HepG2 (cell line): ENCODE data around the gene CCDC33.

ENCODE experiments used
- BHLHE40 ChIP-seq: IDR thresholded peaks from 2 replicates; pipeline ENCODE4 v1.6.1; 2011; ENCODE audit warnings: low read length, improper control_type of control experiment
- CHD2 ChIP-seq: IDR thresholded peaks from 2 replicates; pipeline ENCODE4 v1.6.1; 2011; ENCODE audit warnings: low read depth, low read length, improper control_type of control experiment
- IKZF4 ChIP-seq: sonication (generic); formaldehyde crosslinking; IDR thresholded peaks from 2 replicates; pipeline ENCODE4 v1.5.1; 2020; ENCODE audit warnings: borderline replicate concordance, mild to moderate bottlenecking, low read depth, missing genetic modification reagents; ENCODE audit errors: not compliant biosample characterization
- MXI1 ChIP-seq: IDR thresholded peaks from 3 replicates; pipeline ENCODE4 v1.6.1; 2012; ENCODE audit warnings: low read depth, low read length, inconsistent platforms, borderline replicate concordance
- POLR2AphosphoS5 ChIP-seq: IDR thresholded peaks from 2 replicates; pipeline ENCODE4 v1.6.1; 2012; ENCODE audit warnings: low read depth, low read length
- SMARCC2 ChIP-seq: fragments of 450-650 bp; IDR thresholded peaks from 2 replicates; pipeline ENCODE4 v1.6.1; 2017; ENCODE audit warnings: antibody characterized with exemption, mild to moderate bottlenecking
- SPEN ChIP-seq: sonication (generic); formaldehyde crosslinking; IDR thresholded peaks from 2 replicates; pipeline ENCODE4 v1.5.1; 2020; ENCODE audit warnings: low read depth, mild to moderate bottlenecking, missing genetic modification reagents
- ZNF639 ChIP-seq: conservative IDR thresholded peaks from 2 replicates; pipeline ENCODE4 v1.6.1; 2018; ENCODE audit warnings: missing genetic modification reagents
- TF ChIP-seq, protein P1 (sequence below), 2 experiments: sonication (generic) in 1 of 2; formaldehyde crosslinking in 1 of 2; IDR thresholded peaks; 2 replicates each; pipeline versions ENCODE4 v1.5.1 to v1.6.1; 2011 to 2020; ENCODE audit warnings: borderline replicate concordance in 1 of 2, low read depth in 1 of 2, low read length in 1 of 2, mild to moderate bottlenecking in 1 of 2, missing genetic modification reagents in 1 of 2, moderate library complexity in 1 of 2

GRCh38 chr15:74252291-74252690, 16.2 kb downstream of the CCDC33 start:
- TF ChIP-seq ZNF639 (no peak), CHD2 (no peak), MXI1 (no peak), SMARCC2 (no peak), BHLHE40 (no peak), IKZF4 (CRISPR knock-in tag) (no peak), SPEN (CRISPR knock-in tag) (no peak), POLR2AphosphoS5 (no peak)
- TF ChIP-seq, protein P1, sequence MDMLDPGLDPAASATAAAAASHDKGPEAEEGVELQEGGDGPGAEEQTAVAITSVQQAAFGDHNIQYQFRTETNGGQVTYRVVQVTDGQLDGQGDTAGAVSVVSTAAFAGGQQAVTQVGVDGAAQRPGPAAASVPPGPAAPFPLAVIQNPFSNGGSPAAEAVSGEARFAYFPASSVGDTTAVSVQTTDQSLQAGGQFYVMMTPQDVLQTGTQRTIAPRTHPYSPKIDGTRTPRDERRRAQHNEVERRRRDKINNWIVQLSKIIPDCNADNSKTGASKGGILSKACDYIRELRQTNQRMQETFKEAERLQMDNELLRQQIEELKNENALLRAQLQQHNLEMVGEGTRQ (IDR thresholded peaks at IDR 0.05; ENCODE audit: low read depth, low read length) = no peak
- TF ChIP-seq, protein P1 (CRISPR knock-in tag; IDR thresholded peaks at IDR 0.05; ENCODE audit: borderline replicate concordance) = no peak
